Measurements from ENCODE around the gene KRT84. TPM values are rescaled to one million over a fixed set of nuclear protein-coding genes. Genes with fewer than 3 reads are reported as not detected.

KRT84 gene, protein sequence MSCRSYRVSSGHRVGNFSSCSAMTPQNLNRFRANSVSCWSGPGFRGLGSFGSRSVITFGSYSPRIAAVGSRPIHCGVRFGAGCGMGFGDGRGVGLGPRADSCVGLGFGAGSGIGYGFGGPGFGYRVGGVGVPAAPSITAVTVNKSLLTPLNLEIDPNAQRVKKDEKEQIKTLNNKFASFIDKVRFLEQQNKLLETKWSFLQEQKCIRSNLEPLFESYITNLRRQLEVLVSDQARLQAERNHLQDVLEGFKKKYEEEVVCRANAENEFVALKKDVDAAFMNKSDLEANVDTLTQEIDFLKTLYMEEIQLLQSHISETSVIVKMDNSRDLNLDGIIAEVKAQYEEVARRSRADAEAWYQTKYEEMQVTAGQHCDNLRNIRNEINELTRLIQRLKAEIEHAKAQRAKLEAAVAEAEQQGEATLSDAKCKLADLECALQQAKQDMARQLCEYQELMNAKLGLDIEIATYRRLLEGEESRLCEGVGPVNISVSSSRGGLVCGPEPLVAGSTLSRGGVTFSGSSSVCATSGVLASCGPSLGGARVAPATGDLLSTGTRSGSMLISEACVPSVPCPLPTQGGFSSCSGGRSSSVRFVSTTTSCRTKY
- total RNA-seq (not detected), polyA plus RNA-seq (not detected)
- long read RNA-seq, donor 1, result 0 reads
- long read RNA-seq, donor 2, result 0 reads
- long read RNA-seq, donor 3, result 0 reads
- long read RNA-seq, donor 4, result 0 reads
- long read RNA-seq, donor 5, result 0 reads
- long read RNA-seq, donor 6, result 0 reads
- long read RNA-seq, donor 7, result 0 reads
- long read RNA-seq, donor 8, result 0 reads
- long read RNA-seq, donor 9, result 0 reads
- long read RNA-seq, donor 10, result 0 reads

DNA sequence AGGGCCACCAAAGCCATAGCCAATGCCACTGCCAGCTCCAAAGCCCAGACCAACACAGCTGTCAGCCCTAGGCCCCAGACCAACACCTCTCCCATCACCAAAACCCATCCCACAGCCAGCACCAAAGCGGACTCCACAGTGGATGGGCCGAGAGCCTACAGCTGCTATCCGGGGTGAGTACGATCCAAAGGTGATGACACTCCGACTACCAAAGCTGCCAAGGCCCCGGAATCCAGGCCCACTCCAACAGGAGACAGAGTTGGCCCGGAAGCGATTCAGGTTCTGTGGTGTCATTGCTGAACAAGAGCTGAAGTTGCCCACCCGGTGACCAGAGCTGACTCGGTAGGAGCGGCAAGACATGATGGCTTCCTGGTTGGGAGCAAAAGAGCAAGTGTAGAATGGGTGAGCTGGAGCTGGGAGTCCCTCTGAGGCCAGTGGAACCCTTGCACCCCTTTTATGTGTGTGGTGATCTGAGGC lies at the start of gene KRT84:
TSS of gene KRT84 (minus strand) at position 427 of the 477 bp plus-strand sequence. CDS start at position 360, 67 bp downstream.
- DNase-seq, result no peak
- H3K9me3 ChIP-seq (replicated peaks in 1 of 3), result no peaks in the 10 kb centered on the region
- H3K36me3 ChIP-seq (replicated peaks in 1 of 2), result no peaks in the 10 kb centered on the region
- intact Hi-C loops (cut with DNase I), result no loop called here
- H3K4me3 ChIP-seq, result no peak within 1 kb of the TSS
- WGBS, 4 donors, result 93 to 97% (median 95%) methylated on average over 10 to 11 of the region's 11 CpGs
- TF ChIP-seq, protein P1, sequence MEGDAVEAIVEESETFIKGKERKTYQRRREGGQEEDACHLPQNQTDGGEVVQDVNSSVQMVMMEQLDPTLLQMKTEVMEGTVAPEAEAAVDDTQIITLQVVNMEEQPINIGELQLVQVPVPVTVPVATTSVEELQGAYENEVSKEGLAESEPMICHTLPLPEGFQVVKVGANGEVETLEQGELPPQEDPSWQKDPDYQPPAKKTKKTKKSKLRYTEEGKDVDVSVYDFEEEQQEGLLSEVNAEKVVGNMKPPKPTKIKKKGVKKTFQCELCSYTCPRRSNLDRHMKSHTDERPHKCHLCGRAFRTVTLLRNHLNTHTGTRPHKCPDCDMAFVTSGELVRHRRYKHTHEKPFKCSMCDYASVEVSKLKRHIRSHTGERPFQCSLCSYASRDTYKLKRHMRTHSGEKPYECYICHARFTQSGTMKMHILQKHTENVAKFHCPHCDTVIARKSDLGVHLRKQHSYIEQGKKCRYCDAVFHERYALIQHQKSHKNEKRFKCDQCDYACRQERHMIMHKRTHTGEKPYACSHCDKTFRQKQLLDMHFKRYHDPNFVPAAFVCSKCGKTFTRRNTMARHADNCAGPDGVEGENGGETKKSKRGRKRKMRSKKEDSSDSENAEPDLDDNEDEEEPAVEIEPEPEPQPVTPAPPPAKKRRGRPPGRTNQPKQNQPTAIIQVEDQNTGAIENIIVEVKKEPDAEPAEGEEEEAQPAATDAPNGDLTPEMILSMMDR (IDR thresholded peaks at IDR 0.05), result no peak
- TF ChIP-seq POLR2A (IDR thresholded peaks at IDR 0.05), result no peak
- peaks cover 10% of the 10 kb centered on the region for H3K27me3 ChIP-seq
- no peaks in the 10 kb centered on the region for H3K4me1 ChIP-seq (replicated peaks in 1 of 2)
- no peak within 1 kb of the TSS for H3K27ac ChIP-seq

DNA sequence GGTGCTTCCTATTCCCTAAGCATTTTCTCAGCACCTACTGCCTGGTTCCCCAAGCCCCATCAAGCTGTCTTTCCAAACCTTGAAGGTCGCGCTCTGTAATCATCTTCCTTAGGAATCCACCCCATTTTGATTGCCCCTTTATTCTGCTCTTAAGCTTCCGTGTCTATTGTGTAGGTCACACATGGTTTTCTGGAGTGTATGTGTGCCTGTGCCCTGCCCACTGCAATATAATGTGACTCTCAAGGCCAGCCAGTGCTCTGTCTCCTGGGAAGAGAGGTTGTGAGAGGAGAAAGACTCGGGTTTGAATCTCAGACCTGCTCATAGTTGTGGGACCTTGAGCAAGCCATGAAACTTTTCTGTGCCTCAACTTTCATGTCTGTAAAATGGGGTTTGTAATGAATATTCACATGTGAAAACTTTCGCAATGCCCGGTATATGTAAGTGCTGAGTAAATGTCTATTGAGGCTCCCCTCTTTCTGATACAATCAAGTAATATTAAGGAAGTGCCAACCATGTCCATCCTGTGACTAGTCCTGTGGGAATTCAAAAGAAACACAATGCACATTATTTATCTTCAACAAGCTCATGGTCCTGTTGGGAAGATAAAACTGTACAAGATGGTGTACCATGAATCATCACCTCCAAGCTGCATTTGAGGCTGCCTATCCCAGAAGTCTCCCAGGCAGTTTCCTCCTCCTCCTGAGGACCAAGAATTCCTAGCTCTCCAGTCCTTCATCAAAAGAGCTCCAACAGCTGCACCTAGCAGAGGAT lies 49.5 kb upstream of the KRT84 start:
- 86 to 91% (median 87%) methylated on average over 6 of the region's 6 CpGs for WGBS, 4 donors
- intact Hi-C loops (cut with DNase I), result no loop called here
- Histone ChIP-seq H3K27me3 (no peaks in the 10 kb centered on the region), H3K27ac (no peak overlapping the region), H3K4me3 (no peak overlapping the region), H3K36me3 (replicated peaks in 1 of 2) (no peaks in the 10 kb centered on the region), H3K9me3 (replicated peaks in 1 of 3) (no peaks in the 10 kb centered on the region), H3K4me1 (replicated peaks in 1 of 2) (no peaks in the 10 kb centered on the region)
- TF ChIP-seq, protein P1 (IDR thresholded peaks at IDR 0.05), result no peak
- no peak for TF ChIP-seq POLR2A (IDR thresholded peaks at IDR 0.05)
- DNase-seq, result no peak

DNA sequence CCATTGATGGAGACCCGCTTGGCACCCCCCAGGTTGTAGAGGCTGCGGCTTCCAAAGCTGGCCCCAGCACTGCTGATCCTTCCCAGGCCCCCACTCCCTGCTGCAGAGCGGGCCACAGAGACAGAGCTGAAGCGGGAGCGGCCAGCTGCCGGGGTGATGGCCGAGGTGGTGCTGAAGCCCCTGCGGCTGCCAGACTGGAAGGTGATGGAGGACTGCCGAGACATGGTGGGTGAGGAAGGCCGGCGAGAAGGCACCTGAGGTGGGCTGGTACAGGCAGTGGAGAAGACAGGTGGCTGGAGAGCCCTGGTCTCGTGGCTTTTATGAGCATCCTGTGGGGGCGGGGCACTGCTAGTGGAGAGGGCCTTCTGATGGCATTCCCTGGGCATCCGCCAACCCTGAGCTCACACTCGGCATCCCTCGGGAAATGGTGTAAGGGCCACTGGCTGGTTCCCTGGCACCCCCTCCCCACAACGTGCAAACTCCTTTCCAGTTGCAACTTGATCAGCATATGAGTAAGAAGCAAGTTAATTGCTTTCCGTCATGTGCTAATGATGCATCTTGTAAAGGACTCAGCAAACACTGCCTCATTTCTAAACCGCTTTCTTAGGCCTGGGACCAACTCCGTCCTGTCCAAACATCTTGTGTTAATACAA lies 48.8 kb upstream of the KRT84 start, which contains the start of gene KRT75:
TSS of gene KRT75 (minus strand) at position 291 of the 653 bp plus-strand sequence. CDS start at position 224, 67 bp downstream.
- WGBS, 4 donors, result 83 to 86% (median 85%) methylated on average over 13 to 20 of the region's 20 CpGs
- H3K4me3 ChIP-seq, result no peak within 1 kb of the TSS
- intact Hi-C loops (cut with DNase I), result no loop called here

More for the DNA sequence above, 48.8 kb upstream of the KRT84 start, which contains the start of gene KRT75:
- Histone ChIP-seq H3K36me3 (replicated peaks in 1 of 2) (no peaks in the 10 kb centered on the region), H3K27ac (no peak within 1 kb of the TSS), H3K4me1 (replicated peaks in 1 of 2) (no peaks in the 10 kb centered on the region), H3K9me3 (replicated peaks in 1 of 3) (no peaks in the 10 kb centered on the region), H3K27me3 (no peaks in the 10 kb centered on the region)
- DNase-seq, result no peak
- TF ChIP-seq, protein P1 (IDR thresholded peaks at IDR 0.05), result no peak
- no peak for TF ChIP-seq POLR2A (IDR thresholded peaks at IDR 0.05)
